ENCODE data around the gene PCDHB15.
"Not testable (repeated sequence)": the region's sequence is repeated elsewhere in the genome, so short reads cannot be mapped to it uniquely, and the experiment has no call there.

Gene PCDHB15

DNA sequence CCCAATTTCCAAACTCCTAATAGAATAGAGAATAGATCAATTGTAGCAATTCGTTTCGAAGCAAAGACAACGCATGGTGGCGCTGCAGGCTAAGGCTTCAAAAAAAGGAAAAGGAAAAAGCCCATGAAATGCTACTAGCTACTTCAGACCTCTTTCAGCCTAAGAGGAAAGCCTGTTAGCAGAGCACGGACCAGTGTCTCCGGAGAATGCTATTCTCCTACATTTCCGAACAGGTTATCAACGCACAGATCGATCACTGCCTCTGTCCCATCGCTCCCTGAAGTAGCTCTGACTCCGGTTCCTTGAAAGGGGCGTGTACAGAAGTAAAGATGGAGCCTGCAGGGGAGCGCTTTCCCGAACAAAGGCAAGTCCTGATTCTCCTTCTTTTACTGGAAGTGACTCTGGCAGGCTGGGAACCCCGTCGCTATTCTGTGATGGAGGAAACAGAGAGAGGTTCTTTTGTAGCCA is at the start of gene PCDHB15:
Gene PCDHB15, plus strand, starts transcription at position 146 of the 468 bp plus-strand sequence. Its CDS starts 184 bp downstream, at position 330.
- intact Hi-C loops (cut with DNase I) = no loop called here
- DNase-seq = peak in 38 of 42 donors; percentile 10 to 83 (median 49)

DNA sequence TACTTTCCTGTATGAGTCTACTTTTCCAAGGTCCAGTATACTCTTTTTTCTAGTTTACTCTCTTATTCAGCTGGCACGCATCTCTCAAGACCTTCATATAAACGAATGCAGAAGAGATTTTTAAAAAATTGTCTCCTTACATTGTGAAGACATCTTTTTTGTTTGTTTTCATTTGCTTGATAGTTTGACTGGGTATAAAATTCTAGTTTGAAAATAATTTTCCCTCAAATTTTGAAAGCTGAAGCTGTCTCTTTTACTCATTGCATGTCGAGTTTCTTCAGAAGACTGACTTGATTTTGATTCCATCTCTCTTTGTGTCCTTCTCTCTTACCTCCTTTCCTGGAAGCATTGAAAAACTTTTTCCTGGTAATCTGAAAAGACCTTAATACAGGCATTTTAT is 48.8 kb upstream of the PCDHB15 start:
- intact Hi-C loops (cut with DNase I) = no loop called here
- DNase-seq = no peak

DNA sequence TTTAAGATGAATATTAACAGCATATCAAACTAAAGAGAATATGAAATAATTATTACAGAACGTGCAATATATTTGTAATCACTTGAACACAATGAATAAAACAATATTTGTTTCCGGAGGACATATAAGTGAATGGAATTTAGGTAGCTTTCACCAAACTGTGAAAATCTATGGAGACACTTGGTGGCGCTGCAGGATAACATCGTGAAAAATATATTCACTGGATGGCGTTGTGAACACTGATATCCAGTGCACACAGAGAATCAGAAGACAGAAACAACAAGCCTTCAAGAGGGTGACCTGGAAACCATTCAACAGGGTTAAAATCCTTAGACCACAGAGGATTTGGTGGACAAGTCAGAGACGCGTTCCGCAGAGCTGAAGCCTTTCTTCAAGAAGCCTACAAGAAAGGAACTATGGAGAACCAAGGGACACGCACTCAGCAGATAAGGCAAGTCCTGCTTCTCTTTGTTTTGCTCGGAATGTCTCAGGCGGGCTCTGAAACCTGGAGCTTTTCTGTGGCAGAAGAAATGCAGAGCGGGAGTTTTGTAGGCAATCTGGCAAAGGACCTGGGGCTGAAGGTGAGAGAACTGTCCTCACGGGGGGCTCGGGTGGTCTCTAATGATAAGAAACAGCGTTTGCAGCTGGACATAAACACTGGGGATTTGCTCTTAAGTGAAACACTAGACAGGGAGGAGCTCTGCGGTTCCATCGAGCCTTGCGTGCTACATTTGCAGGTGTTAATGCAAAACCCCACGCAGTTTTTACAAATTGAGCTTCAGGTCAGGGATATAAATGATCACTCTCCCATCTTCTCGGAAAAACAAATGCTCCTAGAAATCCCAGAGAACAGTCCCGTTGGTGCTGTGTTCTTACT is 45.6 kb upstream of the PCDHB15 start, which contains the start of gene PCDHB11:
Gene PCDHB11, plus strand, starts transcription at position 269 of the 877 bp plus-strand sequence. Its CDS starts 148 bp downstream, at position 417.
- peak in 1 of 42 donors; percentile 13 for DNase-seq
- intact Hi-C loops (cut with DNase I) = no loop called here

DNA sequence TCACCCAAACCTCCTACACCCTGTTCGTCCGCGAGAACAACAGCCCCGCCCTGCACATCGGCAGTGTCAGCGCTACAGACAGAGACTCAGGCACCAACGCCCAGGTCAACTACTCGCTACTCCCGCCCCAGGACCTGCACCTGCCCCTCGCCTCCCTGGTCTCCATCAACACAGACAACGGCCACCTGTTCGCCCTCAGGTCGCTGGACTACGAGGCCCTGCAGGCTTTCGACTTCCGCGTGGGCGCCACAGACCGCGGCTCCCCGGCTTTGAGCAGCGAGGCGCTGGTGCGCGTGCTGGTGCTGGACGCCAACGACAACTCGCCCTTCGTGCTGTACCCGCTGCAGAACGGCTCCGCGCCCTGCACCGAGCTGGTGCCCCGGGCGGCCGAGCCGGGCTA is 44.1 kb upstream of the PCDHB15 start:
- intact Hi-C loops (cut with DNase I); DNase-seq: not testable (repeated sequence)

DNA sequence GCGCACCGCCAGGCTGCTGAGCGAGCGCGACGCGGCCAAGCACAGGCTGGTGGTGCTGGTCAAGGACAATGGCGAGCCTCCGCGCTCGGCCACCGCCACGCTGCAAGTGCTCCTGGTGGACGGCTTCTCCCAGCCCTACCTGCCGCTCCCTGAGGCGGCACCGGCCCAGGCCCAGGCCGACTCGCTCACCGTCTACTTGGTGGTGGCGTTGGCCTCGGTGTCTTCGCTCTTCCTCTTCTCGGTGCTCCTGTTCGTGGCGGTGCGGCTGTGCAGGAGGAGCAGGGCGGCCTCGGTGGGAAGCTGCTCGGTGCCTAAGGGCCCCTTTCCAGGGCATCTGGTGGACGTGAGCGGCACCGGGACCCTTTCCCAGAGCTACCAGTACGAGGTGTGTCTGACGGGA is 43.5 kb upstream of the PCDHB15 start:
- DNase-seq; intact Hi-C loops (cut with DNase I): not testable (repeated sequence)

DNA sequence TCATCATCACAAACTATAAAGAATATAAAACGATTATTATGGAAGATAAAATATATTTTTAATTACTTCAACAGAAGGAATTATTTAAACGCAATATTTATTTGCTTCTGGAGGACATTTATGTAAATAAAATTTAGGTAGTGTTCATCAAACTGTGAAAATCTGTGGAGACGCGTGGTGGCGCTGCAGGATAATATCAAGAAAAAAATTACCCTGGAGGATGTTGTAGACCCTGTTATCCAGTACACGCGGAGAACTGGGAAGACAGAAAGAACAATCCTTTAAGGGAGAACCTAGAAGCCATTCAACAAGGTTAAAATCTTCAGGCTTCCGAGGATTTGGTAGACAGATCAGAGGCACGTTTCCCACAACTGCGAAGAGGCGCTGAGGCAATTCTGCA is 36.7 kb upstream of the PCDHB15 start, which contains the start of gene PCDHB12:
Gene PCDHB12, plus strand, starts transcription at position 242 of the 400 bp plus-strand sequence. CDS start 189 bp downstream, outside the sequence.
- DNase-seq = peak in 25 of 42 donors; percentile 7 to 62 (median 33)
- intact Hi-C loops (cut with DNase I) = no loop called here

DNA sequence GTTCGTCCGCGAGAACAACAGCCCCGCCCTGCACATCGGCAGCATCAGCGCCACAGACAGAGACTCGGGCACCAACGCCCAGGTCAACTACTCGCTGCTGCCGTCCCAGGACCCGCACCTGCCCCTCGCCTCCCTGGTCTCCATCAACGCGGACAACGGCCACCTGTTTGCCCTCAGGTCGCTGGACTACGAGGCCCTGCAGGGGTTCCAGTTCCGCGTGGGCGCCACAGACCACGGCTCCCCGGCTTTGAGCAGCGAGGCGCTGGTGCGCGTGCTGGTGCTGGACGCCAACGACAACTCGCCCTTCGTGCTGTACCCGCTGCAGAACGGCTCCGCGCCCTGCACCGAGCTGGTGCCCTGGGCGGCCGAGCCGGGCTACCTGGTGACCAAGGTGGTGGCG is 34.9 kb upstream of the PCDHB15 start:
- intact Hi-C loops (cut with DNase I); DNase-seq: not testable (repeated sequence)

DNA sequence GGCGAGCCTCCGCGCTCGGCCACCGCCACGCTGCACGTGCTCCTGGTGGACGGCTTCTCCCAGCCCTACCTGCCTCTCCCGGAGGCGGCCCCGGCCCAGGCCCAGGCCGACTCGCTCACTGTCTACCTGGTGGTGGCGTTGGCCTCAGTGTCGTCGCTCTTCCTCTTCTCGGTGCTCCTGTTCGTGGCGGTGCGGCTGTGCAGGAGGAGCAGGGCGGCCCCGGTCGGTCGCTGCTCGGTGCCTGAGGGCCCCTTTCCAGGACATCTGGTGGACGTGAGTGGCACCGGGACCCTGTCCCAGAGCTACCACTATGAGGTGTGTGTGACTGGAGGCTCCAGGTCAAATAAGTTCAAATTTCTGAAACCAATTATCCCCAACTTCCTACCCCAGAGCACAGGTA is 34.3 kb upstream of the PCDHB15 start:
- DNase-seq; intact Hi-C loops (cut with DNase I): not testable (repeated sequence)

DNA sequence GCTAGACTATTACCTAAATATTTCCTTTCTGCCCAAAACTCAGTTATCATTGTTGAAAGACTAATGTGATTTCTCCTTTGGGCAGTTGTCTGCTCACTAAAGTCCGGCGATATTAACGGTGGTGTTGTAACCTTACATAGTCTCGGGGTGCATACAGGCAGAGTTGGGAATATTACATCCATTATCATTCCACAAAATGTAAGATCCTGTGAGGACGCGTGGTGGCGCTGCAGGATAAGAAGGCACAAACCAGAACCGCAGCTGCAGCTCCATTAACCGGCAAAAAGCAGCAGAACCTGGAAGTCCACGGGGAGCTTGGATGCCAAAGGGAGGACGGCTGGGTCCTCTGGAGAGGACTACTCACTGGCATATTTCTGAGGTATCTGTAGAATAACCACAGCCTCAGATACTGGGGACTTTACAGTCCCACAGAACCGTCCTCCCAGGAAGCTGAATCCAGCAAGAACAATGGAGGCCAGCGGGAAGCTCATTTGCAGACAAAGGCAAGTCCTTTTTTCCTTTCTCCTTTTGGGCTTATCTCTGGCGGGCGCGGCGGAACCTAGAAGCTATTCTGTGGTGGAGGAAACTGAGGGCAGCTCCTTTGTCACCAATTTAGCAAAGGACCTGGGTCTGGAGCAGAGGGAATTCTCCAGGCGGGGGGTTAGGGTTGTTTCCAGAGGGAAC is 31.4 kb upstream of the PCDHB15 start, which contains the start of gene PCDHB13:
Gene PCDHB13, plus strand, starts transcription at position 264 of the 684 bp plus-strand sequence. Its CDS starts 205 bp downstream, at position 469.
- DNase-seq = peak in 35 of 42 donors; percentile 8 to 77 (median 39)
- intact Hi-C loops (cut with DNase I) = not testable (repeated sequence)

DNA sequence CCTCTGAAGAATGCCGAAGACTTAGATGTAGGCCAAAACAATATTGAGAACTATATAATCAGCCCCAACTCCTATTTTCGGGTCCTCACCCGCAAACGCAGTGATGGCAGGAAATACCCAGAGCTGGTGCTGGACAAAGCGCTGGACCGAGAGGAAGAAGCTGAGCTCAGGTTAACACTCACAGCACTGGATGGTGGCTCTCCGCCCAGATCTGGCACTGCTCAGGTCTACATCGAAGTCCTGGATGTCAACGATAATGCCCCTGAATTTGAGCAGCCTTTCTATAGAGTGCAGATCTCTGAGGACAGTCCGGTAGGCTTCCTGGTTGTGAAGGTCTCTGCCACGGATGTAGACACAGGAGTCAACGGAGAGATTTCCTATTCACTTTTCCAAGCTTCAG is 30.6 kb upstream of the PCDHB15 start:
- intact Hi-C loops (cut with DNase I) = not testable (repeated sequence)

DNA sequence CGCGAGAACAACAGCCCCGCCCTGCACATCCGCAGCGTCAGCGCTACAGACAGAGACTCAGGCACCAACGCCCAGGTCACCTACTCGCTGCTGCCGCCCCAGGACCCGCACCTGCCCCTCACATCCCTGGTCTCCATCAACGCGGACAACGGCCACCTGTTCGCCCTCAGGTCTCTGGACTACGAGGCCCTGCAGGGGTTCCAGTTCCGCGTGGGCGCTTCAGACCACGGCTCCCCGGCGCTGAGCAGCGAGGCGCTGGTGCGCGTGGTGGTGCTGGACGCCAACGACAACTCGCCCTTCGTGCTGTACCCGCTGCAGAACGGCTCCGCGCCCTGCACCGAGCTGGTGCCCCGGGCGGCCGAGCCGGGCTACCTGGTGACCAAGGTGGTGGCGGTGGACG is 29.7 kb upstream of the PCDHB15 start:
- DNase-seq; intact Hi-C loops (cut with DNase I): not testable (repeated sequence)

More for the DNA sequence above, 30.6 kb upstream of the PCDHB15 start:
- not testable (repeated sequence) for DNase-seq

DNA sequence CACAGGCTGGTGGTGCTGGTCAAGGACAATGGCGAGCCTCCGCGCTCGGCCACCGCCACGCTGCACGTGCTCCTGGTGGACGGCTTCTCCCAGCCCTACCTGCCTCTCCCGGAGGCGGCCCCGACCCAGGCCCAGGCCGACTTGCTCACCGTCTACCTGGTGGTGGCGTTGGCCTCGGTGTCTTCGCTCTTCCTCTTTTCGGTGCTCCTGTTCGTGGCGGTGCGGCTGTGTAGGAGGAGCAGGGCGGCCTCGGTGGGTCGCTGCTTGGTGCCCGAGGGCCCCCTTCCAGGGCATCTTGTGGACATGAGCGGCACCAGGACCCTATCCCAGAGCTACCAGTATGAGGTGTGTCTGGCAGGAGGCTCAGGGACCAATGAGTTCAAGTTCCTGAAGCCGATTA is 29.2 kb upstream of the PCDHB15 start:
- intact Hi-C loops (cut with DNase I); DNase-seq: not testable (repeated sequence)

DNA sequence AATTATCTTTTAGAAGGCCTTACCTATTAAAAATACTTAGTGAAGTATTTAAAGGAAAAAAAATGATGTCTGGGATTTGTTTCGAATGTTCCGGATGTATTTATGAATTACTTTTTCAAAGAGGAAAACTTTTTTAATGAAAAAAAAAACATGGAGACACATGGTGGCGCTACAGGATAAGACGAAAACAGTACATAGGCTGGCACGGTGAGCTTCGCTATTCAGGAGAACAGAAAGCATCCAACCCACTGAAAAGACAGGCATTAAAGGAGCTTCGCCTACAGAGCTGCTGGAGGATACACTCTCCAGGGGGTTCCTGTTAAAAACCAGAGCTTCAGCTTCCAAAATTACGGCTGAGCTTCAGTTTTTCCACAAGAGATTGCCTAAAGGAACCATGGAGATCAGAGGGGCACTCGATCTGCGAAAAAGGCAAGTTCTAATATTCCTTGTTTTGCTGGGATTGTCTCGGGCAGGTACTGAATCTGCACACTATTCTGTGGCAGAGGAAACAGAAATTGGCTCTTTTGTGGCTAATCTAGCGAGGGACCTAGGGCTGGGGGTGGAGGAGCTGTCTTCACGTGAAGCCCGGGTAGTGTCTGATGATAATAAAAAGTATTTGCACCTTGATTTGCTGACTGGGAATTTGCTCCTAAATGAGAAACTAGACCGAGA is 21.9 kb upstream of the PCDHB15 start, which contains the start of gene PCDHB14:
Gene PCDHB14, plus strand, starts transcription at position 232 of the 672 bp plus-strand sequence. Its CDS starts 163 bp downstream, at position 395.
- DNase-seq = peak in 1 of 42 donors; percentile 6
- intact Hi-C loops (cut with DNase I) = no loop called here

DNA sequence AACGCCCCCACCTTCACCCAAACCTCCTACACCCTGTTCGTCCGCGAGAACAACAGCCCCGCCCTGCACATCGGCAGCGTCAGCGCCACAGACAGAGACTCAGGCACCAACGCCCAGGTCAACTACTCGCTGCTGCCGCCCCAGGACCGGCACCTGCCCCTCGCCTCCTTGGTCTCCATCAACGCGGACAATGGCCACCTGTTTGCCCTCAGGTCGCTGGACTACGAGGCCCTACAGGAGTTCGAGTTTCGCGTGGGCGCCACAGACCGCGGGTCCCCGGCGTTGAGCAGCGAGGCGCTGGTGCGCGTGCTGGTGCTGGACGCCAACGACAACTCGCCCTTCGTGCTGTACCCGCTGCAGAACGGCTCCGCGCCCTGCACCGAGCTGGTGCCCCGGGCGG is 20.4 kb upstream of the PCDHB15 start:
- intact Hi-C loops (cut with DNase I); DNase-seq: not testable (repeated sequence)

DNA sequence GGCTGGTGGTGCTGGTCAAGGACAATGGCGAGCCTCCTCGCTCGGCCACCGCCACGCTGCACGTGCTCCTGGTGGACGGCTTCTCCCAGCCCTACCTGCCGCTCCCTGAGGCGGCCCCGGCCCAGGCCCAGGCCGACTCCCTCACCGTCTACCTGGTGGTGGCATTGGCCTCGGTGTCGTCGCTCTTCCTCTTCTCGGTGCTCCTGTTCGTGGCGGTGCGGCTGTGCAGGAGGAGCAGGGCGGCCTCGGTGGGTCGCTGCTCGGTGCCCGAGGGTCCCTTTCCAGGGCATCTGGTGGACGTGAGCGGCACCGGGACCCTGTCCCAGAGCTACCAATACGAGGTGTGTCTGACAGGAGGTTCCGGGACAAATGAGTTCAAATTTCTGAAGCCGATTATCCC is 19.8 kb upstream of the PCDHB15 start:
- DNase-seq; intact Hi-C loops (cut with DNase I): not testable (repeated sequence)

DNA sequence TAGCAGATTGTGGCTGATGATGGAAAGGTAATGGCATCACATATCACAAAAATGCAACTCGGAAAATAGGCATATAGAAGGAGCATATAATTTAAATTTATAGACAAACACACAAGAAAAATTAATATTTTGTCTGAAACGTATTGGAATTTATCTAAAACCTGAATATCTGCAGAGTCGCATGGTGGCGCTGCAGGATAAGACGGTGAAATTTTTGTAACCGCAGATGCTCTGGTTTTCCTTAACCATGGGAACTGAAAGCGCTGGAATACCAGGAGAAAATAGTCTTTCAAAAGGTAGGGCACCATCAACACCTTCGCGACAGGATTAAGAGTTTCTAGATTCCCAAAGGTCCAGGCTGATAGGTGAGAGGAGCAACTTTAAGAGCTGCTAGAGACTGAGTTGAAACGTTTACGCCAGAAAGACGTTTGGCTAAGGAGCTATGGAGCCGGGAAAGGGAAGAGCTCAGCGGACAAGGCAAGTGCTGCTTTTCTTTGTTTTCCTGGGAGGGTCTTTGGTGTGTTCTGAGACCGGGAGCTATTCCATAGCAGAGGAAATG is 11.0 kb upstream of the PCDHB15 start:
- no peak for DNase-seq
- intact Hi-C loops (cut with DNase I) = no loop called here

DNA sequence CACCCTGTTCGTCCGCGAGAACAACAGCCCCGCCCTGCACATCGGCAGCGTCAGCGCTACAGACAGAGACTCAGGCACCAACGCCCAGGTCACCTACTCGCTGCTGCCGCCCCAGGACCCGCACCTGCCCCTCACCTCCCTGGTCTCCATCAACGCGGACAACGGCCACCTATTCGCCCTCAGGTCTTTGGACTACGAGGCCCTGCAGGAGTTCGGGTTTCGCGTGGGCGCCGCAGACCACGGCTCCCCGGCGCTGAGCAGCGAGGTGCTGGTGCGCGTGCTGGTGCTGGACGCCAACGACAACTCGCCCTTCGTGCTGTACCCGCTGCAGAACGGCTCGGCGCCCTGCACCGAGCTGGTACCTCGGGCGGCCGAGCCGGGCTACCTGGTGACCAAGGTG is 9.3 kb upstream of the PCDHB15 start:
- intact Hi-C loops (cut with DNase I); DNase-seq: not testable (repeated sequence)

DNA sequence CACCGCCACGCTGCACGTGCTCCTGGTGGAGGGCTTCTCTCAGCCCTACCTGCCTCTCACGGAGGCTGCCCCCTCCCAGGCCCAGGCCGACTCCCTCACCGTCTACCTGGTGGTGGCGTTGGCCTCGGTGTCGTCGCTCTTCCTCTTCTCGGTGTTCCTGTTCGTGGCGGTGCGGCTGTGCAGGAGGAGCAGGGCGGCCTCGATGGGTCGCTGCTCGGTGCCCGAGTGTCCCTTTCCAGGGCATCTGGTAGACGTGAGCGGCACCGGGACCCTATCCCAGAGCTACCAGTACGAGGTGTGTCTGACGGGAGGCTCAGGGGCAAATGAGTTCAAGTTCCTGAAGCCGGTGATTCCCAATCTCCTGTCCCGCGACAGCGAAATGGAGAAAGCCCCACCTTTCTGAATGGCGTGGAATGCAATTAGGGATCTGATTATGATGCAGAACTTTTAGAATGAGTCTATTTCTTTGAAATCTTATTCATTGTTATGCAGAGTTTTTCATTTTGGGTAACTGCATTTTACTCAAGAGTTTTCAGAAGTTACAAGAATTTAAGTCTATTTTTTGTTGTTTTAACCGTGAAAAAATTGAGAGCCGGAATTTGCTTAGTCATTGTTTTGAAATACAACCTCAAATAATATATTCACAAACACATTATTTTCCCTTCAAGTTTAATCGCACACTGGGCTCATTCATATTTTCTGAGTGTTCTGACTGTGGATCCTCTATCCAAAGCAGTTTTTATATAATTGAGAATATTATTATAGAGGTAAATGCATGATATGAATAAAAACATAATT is 8.5 kb upstream of the PCDHB15 start:
- intact Hi-C loops (cut with DNase I) = no loop called here
- no peak for DNase-seq
